G401.6 (cell line): ENCODE data around the gene C15orf61.

Source experiments
- FAIRE-seq: peaks from 2 replicates; lab custom pipeline; 2012; peaks lifted over from hg19 to GRCh38; lab: Jason Lieb, UNC

C15orf61 gene

DNA sequence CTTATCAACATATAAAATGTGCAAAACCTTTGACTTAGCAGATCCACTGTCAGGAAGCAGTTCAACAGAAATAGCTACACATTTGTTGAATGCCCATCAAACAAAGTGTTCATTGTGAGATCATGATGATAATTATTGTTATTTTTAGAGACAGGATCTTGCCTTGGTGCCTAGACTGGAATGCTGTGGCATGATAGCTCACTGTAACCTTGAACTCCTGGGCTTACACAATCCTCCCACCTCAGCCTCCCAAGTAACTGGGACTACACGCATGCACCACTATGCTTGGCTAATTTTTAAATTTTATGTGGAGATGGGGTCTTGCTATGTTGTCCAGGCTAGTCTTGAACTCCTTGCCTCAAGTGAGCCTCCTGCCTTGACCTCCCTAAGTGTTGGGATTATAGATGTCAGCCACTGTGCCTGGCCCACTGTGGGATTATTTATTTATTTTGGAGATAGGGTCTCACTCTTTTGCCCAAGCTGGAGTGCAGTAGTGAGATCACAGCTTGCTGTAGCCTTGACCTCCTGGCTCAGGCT, 30.3 kb downstream of the C15orf61 start:
- FAIRE-seq = no peak

DNA sequence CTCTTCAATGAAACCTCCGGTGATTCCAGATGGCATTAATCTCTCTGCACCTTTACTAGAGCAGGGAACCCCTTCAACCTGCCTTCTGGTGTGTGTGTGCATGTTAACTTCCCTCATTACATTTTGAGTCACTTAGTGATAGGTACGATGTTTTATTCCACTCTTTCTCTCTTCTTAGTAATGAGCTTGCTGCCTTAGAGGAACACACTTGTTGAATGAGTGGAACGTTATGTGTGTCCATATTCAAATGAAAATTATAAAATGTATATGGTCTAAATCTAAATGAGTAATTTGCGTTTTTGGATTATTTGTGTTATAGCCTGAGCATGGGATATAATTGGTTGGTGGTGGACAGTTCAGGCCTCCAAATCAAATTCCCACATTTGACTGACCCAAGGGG, 33.6 kb downstream of the C15orf61 start:
- no peak for FAIRE-seq

DNA sequence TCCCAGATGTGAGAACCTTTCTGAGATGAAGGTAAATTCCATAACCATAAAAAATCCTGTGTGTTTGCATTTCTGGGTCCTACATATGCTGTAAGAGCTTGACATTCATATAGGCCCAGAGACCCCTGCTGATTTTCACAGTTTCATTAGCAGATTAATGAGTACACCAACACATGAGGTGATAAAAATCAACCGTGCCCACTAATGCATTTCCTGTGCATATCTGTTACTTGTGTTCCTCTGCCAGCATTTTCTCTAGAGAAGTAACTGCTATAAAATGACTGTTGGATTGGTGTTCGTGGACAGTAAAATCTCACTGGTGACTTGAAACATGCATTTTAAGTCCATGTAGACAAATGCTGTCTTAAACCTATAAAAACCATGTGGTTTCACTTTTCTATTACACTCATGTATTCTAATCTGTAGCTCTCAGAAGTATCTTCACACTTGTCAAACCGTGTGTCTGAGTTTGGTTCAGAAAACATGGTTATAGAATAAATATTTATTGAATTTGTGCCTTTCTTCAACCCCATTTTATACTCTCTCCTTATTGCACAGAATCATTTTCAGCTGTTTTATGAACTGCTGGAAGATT, 36.1 kb downstream of the C15orf61 start:
- FAIRE-seq = no peak

DNA sequence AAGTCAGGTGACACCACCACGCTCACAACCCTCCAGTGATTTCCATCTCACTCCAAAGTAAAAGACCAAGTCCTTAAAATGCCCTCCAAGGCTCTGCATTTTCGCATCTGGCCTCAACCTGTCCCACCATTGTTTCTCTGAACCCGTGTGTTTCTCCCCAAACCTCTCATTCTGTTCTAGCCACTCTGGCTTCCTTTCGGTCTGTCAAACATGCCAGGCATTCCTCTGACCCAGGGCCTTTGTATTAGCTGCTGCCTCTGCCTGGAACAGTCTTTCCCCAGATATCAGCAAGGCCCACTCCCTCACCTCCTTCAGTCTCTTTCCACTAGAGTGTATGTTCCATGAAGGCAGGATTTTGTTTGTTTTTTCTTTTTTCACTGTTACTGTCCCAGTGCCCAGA, 37.6 kb downstream of the C15orf61 start:
- FAIRE-seq = no peak

DNA sequence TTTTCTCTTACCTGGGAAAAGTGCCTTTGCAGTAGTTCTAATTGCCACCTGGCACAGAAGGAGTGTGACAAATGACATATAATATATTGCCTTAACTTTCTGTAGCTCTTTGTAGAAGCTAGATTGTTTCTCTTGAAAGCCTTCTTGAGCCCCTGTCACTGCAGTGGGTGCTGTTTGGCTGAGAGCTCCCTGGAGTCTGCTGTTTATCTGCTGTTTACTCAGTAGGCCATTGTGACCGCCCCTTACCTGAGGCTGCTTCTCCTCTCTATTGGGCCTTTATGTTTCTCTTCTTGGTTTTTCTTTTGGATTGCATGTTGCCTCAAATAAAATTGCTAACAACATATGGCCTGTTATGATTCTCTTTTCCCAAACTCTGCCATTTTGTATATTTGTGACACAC, 38.2 kb downstream of the C15orf61 start:
- no peak for FAIRE-seq

DNA sequence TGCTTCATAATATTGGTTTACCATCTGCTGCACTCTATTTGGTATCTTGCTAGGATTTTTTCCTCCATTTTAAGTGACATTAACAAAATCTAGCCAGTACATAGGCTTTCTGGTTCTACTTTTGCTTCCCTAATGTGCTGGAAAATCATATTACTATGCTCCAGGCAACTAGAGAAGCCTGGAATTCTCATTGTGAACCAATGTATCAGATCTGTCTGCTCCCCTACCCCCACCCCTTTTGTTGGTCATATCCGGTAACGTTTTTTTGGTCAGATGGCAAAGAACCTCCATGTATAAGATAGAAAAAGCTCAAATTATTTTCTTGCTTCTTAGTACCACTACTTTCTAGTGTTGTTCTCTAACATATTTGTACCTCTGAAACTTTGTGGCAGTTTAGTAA, 38.6 kb downstream of the C15orf61 start:
- no peak for FAIRE-seq

DNA sequence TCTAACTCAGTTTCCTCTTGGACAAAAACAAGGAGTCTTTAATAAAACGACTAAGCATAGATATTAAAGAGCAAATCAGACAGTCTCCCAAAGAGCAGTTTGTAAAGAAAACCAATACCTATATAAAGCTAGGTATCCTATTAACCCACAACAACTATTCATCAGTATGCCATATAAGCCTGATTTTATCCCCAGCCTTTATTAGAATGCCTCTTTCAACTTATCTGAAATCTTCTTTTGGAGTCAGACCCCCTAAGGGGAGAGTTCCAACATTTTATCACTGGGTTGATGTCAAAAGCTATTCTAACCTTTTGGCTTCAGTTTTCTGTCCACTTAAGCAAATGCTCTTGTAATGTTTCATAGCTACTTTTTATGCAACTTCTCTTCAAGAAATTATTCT, 39.4 kb downstream of the C15orf61 start:
- no peak for FAIRE-seq

DNA sequence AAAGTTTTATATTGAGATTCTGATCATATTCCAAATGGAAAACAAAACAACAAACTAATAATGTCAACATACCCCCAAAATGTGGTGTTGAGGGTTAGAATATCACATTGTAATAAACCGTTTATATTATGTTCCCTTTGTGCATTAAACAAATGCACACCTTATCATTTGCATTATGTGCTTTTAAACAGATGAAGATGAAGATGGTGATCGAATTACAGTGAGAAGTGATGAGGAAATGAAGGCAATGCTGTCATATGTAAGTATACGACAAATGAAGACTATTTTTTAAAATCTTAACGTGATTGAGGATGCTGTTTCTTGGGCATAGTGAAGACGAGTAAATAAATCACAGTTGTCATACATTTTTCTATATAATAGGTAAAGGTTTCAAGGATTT, 42.2 kb downstream of the C15orf61 start:
- no peak for FAIRE-seq

DNA sequence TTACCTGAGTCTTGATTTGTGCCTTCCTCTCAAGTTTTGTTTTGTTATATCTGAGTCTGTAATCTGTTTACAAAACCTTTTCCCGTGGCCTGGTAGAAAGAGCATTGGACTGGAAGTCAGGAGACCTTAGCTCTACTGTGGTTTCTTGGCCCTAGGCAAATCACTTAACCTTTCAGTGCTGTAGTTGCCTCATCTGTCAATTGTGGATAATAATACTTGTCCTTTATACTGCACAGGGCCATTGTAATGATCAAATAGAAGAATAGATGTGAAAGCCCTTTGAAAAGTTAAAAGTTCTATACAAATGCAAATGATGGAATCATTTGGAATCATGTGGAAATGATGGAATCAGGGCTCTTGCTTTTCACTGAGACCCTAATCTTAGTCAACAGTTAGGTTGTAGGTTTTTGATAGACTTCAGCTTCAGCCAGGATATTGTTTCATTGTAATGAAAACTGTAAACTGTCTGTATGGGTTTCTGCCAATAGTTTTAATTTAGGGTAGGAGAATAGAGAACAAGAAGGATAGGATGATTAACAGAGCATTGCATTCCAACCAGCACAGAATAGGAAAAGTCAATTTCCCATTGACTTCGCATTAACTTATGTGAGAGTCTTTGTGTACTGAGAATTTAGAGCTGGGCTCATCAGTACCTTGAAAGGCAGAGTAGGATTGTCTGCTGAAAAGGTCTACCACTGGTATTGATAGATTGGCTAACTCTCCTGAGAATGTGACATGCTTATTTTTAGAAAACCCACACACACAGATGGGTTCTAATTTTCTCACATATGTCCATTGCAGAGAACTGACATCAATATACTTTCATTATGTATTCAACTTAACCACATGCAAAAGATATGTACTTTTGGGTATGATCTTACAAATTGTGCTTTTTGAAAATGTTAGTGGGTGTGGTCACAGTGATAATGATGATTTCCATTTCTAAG, 43.4 kb downstream of the C15orf61 start:
- no peak for FAIRE-seq

DNA sequence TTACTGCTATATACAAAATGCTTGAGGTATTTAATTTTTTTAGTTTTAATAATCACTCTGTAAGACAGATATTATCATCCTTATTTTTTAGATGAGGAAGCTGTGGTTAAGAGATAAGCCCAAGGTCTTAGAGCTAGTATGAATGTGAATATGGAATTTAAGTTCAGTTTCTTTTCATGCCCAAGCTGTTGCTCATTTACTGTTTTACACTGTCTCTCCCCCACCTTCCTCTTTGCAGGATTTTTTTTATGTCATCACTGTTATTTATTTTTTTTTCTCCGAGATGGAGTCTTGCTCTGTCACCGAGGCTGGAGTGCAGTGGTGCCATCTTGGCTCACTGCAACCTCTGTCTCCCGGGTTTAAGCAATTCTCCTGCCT, 44.0 kb downstream of the C15orf61 start:
- FAIRE-seq = no peak

DNA sequence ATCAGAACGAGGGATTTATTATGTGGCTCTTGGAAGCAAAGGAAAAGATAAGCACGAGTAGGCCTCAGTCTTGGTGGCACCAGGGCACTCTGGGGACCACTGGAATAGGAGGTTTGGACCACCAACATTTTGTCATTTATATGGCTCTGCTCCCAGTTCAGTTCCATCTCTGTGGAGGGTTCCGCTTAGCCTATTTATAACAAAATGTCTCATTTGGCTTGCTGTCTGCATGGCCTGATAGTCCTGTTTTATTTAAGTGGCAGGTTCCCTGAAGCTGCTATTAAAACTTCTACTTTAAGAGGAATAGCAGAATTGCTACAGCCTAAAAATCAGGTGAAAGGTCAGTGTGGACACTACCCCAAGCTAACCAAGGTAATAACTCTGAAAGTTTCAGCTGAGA, 48.7 kb downstream of the C15orf61 start:
- no peak for FAIRE-seq

DNA sequence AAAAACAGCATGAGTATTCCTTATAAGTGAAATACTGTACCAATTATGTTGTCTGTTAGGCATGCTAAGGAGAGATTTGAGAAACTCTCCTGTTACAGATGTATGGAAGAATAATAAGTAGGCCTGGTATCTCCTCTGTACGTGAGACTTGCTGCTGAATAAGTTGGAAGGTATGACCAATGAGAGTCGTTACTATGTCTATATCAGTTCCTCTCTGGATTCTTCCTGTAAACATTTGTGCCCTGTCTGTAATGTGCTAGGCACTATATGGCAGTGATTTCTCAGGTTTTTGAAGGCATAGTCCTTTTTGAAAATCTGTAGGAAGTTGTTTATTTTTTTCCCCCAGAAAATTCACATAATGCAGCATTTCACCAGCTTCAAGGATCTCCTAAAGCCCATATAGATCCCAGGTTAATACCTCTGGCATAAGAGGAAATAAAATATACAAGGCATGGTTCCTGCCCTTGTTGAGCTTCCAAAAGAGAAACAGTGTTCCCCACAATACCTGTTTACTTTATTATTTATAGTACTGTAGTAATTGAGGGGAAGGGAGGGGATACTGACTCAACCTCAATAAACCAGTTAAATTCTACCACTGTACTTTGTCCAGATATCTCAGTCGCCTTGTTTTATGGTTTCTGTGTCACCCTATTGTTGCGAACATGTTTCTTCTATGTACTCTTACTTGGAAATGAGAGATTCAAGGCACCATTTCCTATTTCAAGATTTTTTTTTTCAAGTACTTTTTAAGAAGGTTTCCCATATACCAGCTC, 50.1 kb downstream of the C15orf61 start:
- no peak for FAIRE-seq

DNA sequence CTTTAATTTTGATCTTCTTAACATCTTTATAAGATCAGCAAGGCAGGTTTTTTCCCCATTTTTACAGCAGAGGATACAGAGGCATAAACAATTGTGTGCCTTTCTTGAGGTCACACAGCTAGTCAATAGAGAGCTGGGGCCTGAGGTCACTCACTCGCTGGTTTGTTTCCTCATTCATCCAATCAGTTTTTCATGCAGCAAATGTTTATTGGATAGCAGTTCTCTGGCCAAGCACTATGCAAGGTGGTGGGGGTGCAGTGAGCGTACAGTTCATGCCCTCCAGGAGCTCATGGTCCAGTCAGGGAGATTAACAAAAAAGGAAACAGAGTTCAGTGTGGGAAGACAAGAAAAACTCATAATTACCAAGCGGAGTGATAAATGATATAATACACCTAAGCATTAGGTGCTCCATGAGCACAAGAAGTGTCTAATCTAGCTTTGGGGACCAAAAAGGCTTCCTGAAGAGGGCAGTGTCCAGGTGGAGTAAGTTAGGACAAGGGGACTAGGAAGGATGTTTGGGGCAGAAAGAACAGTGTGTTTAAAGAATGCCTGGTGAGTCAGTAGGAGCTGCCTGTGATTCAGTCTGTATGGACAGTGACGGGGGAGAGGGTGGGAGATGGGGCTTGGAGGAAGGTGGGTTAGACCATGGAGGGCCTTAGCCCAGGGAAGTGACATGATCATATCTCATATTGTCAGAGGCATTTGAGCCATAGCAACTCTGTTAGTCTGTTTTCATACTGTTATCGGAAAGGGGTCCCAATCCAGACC, 50.9 kb downstream of the C15orf61 start:
- FAIRE-seq = no peak

DNA sequence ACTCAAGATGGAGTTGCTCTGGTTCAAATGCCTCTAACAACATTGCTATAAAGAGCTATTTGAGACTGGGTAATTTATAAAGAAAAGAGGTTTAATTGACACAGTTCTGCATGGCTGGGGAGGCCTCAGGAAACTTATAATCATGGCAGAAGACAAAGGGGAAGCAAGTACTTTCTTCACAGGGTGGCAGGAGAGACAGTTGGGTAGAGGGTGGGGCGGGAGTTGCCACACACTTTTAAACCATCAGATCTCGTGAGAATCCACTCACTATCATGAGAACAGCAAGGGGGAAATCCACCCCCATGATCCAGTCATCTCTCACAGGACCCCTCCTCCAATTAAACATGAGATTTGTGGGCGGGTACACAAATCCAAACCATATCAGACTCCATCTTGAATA, 52.3 kb downstream of the C15orf61 start:
- FAIRE-seq = no peak

DNA sequence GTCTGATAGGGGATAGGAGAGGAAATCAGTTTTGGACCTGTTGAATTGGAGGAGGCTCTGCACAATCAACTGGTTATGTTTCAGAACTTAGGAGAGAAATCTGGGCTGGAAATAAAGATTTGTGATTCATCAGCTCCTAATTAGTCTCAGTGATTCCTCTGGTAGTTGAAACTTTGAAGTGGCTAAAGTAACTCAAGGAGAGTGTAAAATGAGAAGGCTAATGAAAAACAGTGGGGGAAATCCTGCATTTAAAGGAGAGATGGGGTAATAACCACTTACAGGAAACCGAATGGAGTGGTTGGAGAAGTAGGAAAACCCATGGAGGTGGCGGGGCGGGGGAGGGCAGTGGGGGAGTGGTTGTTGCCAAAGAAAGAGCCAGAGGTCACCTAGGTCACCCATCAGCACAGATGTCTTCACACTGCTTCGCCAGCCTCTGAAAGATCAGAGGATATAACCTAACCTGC, 54.1 kb downstream of the C15orf61 start:
- FAIRE-seq = no peak

DNA sequence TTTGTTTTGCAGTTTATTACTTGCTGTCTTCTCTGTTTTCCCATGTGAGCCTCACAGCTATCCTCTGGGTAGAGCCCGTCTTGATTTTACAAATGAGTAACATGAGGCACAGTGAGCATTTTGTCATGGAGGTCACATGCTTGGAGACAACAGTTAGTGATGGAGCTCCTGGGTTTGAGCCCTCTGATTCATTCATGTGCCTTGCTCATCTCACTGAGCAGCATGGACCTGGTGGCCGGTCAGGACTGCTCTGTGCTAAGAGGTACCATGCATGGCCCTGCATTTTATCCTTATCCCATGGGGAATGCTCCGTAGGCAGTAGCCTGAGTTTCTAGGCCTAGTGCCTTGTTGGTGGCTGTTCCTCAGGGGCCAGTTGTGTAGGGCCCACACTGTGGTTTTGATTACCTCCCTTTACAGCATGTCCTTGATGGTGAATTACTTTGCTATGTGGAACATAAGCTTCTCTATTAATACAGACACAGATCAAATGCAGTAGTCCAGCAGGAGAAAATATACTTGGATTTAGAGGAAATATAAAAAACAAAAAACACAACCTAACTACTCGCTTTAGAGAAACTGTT, 57.2 kb downstream of the C15orf61 start:
- no peak for FAIRE-seq

DNA sequence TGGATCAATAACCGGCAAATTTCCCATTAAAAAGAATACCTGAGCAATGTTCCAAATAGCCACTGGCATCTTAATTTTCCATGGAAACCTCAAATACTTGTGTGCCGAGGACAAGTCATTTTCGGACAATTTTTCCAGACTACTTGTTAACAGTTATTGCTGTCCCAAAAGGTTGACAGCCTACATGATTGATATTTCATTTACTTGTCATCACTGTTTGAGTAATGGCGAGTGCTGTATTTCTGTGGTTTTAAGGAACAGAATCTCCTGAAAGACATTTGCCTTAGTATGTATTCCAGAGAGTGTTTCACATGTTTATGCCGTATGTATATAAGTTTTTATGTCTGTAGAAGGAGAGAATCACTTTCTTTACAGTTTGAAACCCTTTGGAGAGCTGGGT, 58.2 kb downstream of the C15orf61 start:
- no peak for FAIRE-seq
